ENCODE data around the gene KIF16B.

Gene KIF16B

GRCh38 chr20:16475225-16475624, 98.0 kb downstream of the KIF16B start:
- Histone ChIP-seq H3K4me3 (ENCODE audit: low read depth, low read length) (no peak overlapping the region), H3K27ac (ENCODE audit: low read depth, low read length) (no peak overlapping the region), H3K36me3 (ENCODE audit: control insufficient read depth, insufficient read depth, low read length) (no peaks in the 10 kb centered on the region), H3K27me3 (ENCODE audit: control insufficient read depth, insufficient read depth, low read length) (no peaks in the 10 kb centered on the region), H3K9me3 (ENCODE audit: control insufficient read depth, insufficient read depth, low read length) (no peaks in the 10 kb centered on the region), H3K9ac (ENCODE audit: low read depth, low read length) (no peak overlapping the region), H3K4me1 (ENCODE audit: control insufficient read depth, insufficient read depth, low read length) (no peaks in the 10 kb centered on the region)

GRCh38 chr20:16474363-16474762, 98.9 kb downstream of the KIF16B start:
- Histone ChIP-seq H3K9me3 (ENCODE audit: control insufficient read depth, insufficient read depth, low read length) (no peaks in the 10 kb centered on the region), H3K27me3 (ENCODE audit: control insufficient read depth, insufficient read depth, low read length) (no peaks in the 10 kb centered on the region), H3K36me3 (ENCODE audit: control insufficient read depth, insufficient read depth, low read length) (no peaks in the 10 kb centered on the region), H3K27ac (ENCODE audit: low read depth, low read length) (no peak overlapping the region), H3K9ac (ENCODE audit: low read depth, low read length) (no peak overlapping the region), H3K4me1 (ENCODE audit: control insufficient read depth, insufficient read depth, low read length) (no peaks in the 10 kb centered on the region), H3K4me3 (ENCODE audit: low read depth, low read length) (no peak overlapping the region)

- H3K4me3 ChIP-seq (ENCODE audit: low read depth, low read length): no peak overlapping the region
- no peaks in the 10 kb centered on the region for H3K4me1 ChIP-seq (ENCODE audit: control insufficient read depth, insufficient read depth, low read length)
- no peaks in the 10 kb centered on the region for H3K27me3 ChIP-seq (ENCODE audit: control insufficient read depth, insufficient read depth, low read length)
- H3K9me3 ChIP-seq (ENCODE audit: control insufficient read depth, insufficient read depth, low read length): no peaks in the 10 kb centered on the region
- no peaks in the 10 kb centered on the region for H3K36me3 ChIP-seq (ENCODE audit: control insufficient read depth, insufficient read depth, low read length)
- no peak overlapping the region for H3K9ac ChIP-seq (ENCODE audit: low read depth, low read length)
- H3K27ac ChIP-seq (ENCODE audit: low read depth, low read length): no peak overlapping the region
These were observed 101.0 kb downstream of the KIF16B start for GRCh38 chr20:16472045-16472872.

GRCh38 chr20:16469395-16469905, 103.8 kb downstream of the KIF16B start:
- Histone ChIP-seq H3K9me3 (ENCODE audit: control insufficient read depth, insufficient read depth, low read length) (no peaks in the 10 kb centered on the region), H3K36me3 (ENCODE audit: control insufficient read depth, insufficient read depth, low read length) (no peaks in the 10 kb centered on the region), H3K27ac (ENCODE audit: low read depth, low read length) (no peak overlapping the region), H3K4me3 (ENCODE audit: low read depth, low read length) (no peak overlapping the region), H3K9ac (ENCODE audit: low read depth, low read length) (no peak overlapping the region), H3K4me1 (ENCODE audit: control insufficient read depth, insufficient read depth, low read length) (no peaks in the 10 kb centered on the region), H3K27me3 (ENCODE audit: control insufficient read depth, insufficient read depth, low read length) (no peaks in the 10 kb centered on the region)

GRCh38 chr20:16462711-16463110, 110.5 kb downstream of the KIF16B start:
- Histone ChIP-seq H3K9ac (ENCODE audit: low read depth, low read length) (no peak overlapping the region), H3K9me3 (ENCODE audit: control insufficient read depth, insufficient read depth, low read length) (peaks cover 3% of the 10 kb centered on the region; the same call in 1 of the 2 replicates), H3K27ac (ENCODE audit: low read depth, low read length) (no peak overlapping the region), H3K27me3 (ENCODE audit: control insufficient read depth, insufficient read depth, low read length) (no peaks in the 10 kb centered on the region), H3K4me1 (ENCODE audit: control insufficient read depth, insufficient read depth, low read length) (no peaks in the 10 kb centered on the region), H3K36me3 (ENCODE audit: control insufficient read depth, insufficient read depth, low read length) (no peaks in the 10 kb centered on the region), H3K4me3 (ENCODE audit: low read depth, low read length) (no peak overlapping the region)

GRCh38 chr20:16459019-16459700, 114.1 kb downstream of the KIF16B start:
- H3K4me1 ChIP-seq (ENCODE audit: control insufficient read depth, insufficient read depth, low read length): no peaks in the 10 kb centered on the region

GRCh38 chr20:16457514-16457913, 115.7 kb downstream of the KIF16B start:
- H3K9me3 ChIP-seq (ENCODE audit: control insufficient read depth, insufficient read depth, low read length): no peaks in the 10 kb centered on the region
- no peak overlapping the region for H3K27ac ChIP-seq (ENCODE audit: low read depth, low read length)
- no peaks in the 10 kb centered on the region for H3K27me3 ChIP-seq (ENCODE audit: control insufficient read depth, insufficient read depth, low read length)
- H3K4me3 ChIP-seq (ENCODE audit: low read depth, low read length): no peak overlapping the region
- no peaks in the 10 kb centered on the region for H3K36me3 ChIP-seq (ENCODE audit: control insufficient read depth, insufficient read depth, low read length)
- H3K4me1 ChIP-seq (ENCODE audit: control insufficient read depth, insufficient read depth, low read length): no peaks in the 10 kb centered on the region
- H3K9ac ChIP-seq (ENCODE audit: low read depth, low read length): no peak overlapping the region

More at GRCh38 chr20:16459019-16459700, 114.1 kb downstream of the KIF16B start:
- Histone ChIP-seq H3K4me3 (ENCODE audit: low read depth, low read length) (no peak overlapping the region), H3K27ac (ENCODE audit: low read depth, low read length) (no peak overlapping the region), H3K36me3 (ENCODE audit: control insufficient read depth, insufficient read depth, low read length) (no peaks in the 10 kb centered on the region), H3K27me3 (ENCODE audit: control insufficient read depth, insufficient read depth, low read length) (no peaks in the 10 kb centered on the region), H3K9ac (ENCODE audit: low read depth, low read length) (no peak overlapping the region), H3K9me3 (ENCODE audit: control insufficient read depth, insufficient read depth, low read length) (peaks cover 3% of the 10 kb centered on the region; the same call in 1 of the 2 replicates)

GRCh38 chr20:16455324-16455723, 117.9 kb downstream of the KIF16B start:
- H3K36me3 ChIP-seq (ENCODE audit: control insufficient read depth, insufficient read depth, low read length): no peaks in the 10 kb centered on the region
- no peaks in the 10 kb centered on the region for H3K27me3 ChIP-seq (ENCODE audit: control insufficient read depth, insufficient read depth, low read length)
- no peaks in the 10 kb centered on the region for H3K9me3 ChIP-seq (ENCODE audit: control insufficient read depth, insufficient read depth, low read length)
- no peak overlapping the region for H3K4me3 ChIP-seq (ENCODE audit: low read depth, low read length)
- no peak overlapping the region for H3K27ac ChIP-seq (ENCODE audit: low read depth, low read length)
- H3K4me1 ChIP-seq (ENCODE audit: control insufficient read depth, insufficient read depth, low read length): no peaks in the 10 kb centered on the region
- H3K9ac ChIP-seq (ENCODE audit: low read depth, low read length): no peak overlapping the region

- H3K4me3 ChIP-seq (ENCODE audit: low read depth, low read length): no peak overlapping the region
These were observed 121.3 kb downstream of the KIF16B start for GRCh38 chr20:16451982-16452381.

GRCh38 chr20:16451001-16451400, 122.2 kb downstream of the KIF16B start:
- Histone ChIP-seq H3K9me3 (ENCODE audit: control insufficient read depth, insufficient read depth, low read length) (no peaks in the 10 kb centered on the region), H3K27ac (ENCODE audit: low read depth, low read length) (no peak overlapping the region), H3K4me1 (ENCODE audit: control insufficient read depth, insufficient read depth, low read length) (no peaks in the 10 kb centered on the region), H3K4me3 (ENCODE audit: low read depth, low read length) (no peak overlapping the region), H3K9ac (ENCODE audit: low read depth, low read length) (no peak overlapping the region), H3K36me3 (ENCODE audit: control insufficient read depth, insufficient read depth, low read length) (no peaks in the 10 kb centered on the region), H3K27me3 (ENCODE audit: control insufficient read depth, insufficient read depth, low read length) (no peaks in the 10 kb centered on the region)

More at GRCh38 chr20:16451982-16452381, 121.3 kb downstream of the KIF16B start:
- H3K27me3 ChIP-seq (ENCODE audit: control insufficient read depth, insufficient read depth, low read length): no peaks in the 10 kb centered on the region
- H3K4me1 ChIP-seq (ENCODE audit: control insufficient read depth, insufficient read depth, low read length): no peaks in the 10 kb centered on the region
- no peak overlapping the region for H3K9ac ChIP-seq (ENCODE audit: low read depth, low read length)
- H3K36me3 ChIP-seq (ENCODE audit: control insufficient read depth, insufficient read depth, low read length): no peaks in the 10 kb centered on the region
- no peak overlapping the region for H3K27ac ChIP-seq (ENCODE audit: low read depth, low read length)
- H3K9me3 ChIP-seq (ENCODE audit: control insufficient read depth, insufficient read depth, low read length): no peaks in the 10 kb centered on the region

- Histone ChIP-seq H3K9me3 (ENCODE audit: control insufficient read depth, insufficient read depth, low read length) (no peaks in the 10 kb centered on the region), H3K27ac (ENCODE audit: low read depth, low read length) (no peak overlapping the region), H3K4me3 (ENCODE audit: low read depth, low read length) (no peak overlapping the region), H3K27me3 (ENCODE audit: control insufficient read depth, insufficient read depth, low read length) (no peaks in the 10 kb centered on the region), H3K4me1 (ENCODE audit: control insufficient read depth, insufficient read depth, low read length) (no peaks in the 10 kb centered on the region), H3K36me3 (ENCODE audit: control insufficient read depth, insufficient read depth, low read length) (no peaks in the 10 kb centered on the region), H3K9ac (ENCODE audit: low read depth, low read length) (no peak overlapping the region)
These were observed 126.3 kb downstream of the KIF16B start for GRCh38 chr20:16446991-16447390.
